Upper lobe of left lung (tissue), 6 donors: ENCODE results near the gene ZNF518B. TPM values are rescaled to one million over a fixed set of nuclear protein-coding genes. Genes with fewer than 3 reads are reported as not detected.

Experiments used
- ATAC-seq, 2 donors: fragments of 200-7000 bp; cut with Tn5 transposase; one replicate each; pipeline ENCODE4 v1.9.1; 2022; ENCODE audit warnings: mild to moderate bottlenecking in 2 of 2, moderate library complexity in 2 of 2; ENCODE audit not compliant: low FRiP score in 2 of 2
- DNase-seq, 2 donors: peaks; one replicate each; pipeline ENCODE4 v3.0.0-alpha.2; 2019 to 2020
- H3K27ac ChIP-seq, 4 donors: fragments of 200-600 bp; sonication (generic); one replicate each; pipeline ENCODE4 v1.5.1; 2016 to 2019
- H3K27me3 ChIP-seq, 4 donors: fragments of 200-600 bp; sonication (generic); one replicate each; pipeline ENCODE4 v1.5.1; 2017 to 2019
- H3K36me3 ChIP-seq, 4 donors: fragments of 200-600 bp; sonication (generic); one replicate each; pipeline ENCODE4 v1.5.1; 2016 to 2019
- H3K4me1 ChIP-seq, 4 donors: fragments of 200-600 bp; sonication (generic); one replicate each; pipeline ENCODE4 v1.5.1; 2018 to 2019
- H3K4me3 ChIP-seq, 4 donors: fragments of 200-600 bp; sonication (generic); one replicate each; pipeline ENCODE4 v1.5.1; 2017 to 2019; ENCODE audit warnings: mild to moderate bottlenecking in 2 of 4, moderate library complexity in 1 of 4
- H3K9me3 ChIP-seq, 4 donors: fragments of 200-600 bp; sonication (generic); one replicate each; pipeline ENCODE4 v1.5.1; 2018 to 2019
- EP300 ChIP-seq, 4 donors: sonication (generic); formaldehyde crosslinking; IDR thresholded peaks; one replicate each; pipeline ENCODE4 v1.5.1; 2017; ENCODE audit warnings: antibody characterized with exemption in 4 of 4, control low read depth in 2 of 4
- POLR2A ChIP-seq, 4 donors: fragments of 450-650 bp; IDR thresholded peaks; one replicate each; pipeline ENCODE4 v1.5.1; 2016 to 2017; ENCODE audit warnings: antibody characterized with exemption in 4 of 4, mild to moderate bottlenecking in 2 of 4
- POLR2AphosphoS5 ChIP-seq, 2 donors: sonication (generic); formaldehyde crosslinking; IDR thresholded peaks; one replicate each; pipeline ENCODE4 v1.5.1; 2017; ENCODE audit warnings: antibody characterized with exemption in 2 of 2
- WGBS, 2 donors: methylation state at CpG; one replicate each; pipeline ENCODE4 v1.1.5; 2017 to 2018; 5-methylcytosine and 5-hydroxymethylcytosine counted together
- total RNA-seq, 6 donors: library from RNA; depleted of rRNA in 4 of 6; stranded (reverse); fragments of >200 nt in 4 of 6; gene quantifications; one replicate each; pipeline versions ENCODE4 v1.1.0 to v1.2.1, GENCODE V29; 2016 to 2021
- TF ChIP-seq, protein P1 (sequence below), 6 experiments: fragments of 450-650 bp in 4 of 6; fragments of 200-600 bp in 2 of 6; sonication (generic) in 2 of 6; IDR thresholded peaks; one replicate each; pipeline ENCODE4 v1.5.1; 2016 to 2019; ENCODE audit warnings: antibody characterized with exemption in 6 of 6
- donor health status: DM: no; HTN: no; CAD: no; lungs with moderate emphysema.
- donor health status: DM: no; HTN: yes; CAD: no; lungs with severe emphysema.

The ZNF518B gene
- total RNA-seq, 6 donors from 2014 or later = 7.8 to 22.6 (median 11.7) TPM

DNA sequence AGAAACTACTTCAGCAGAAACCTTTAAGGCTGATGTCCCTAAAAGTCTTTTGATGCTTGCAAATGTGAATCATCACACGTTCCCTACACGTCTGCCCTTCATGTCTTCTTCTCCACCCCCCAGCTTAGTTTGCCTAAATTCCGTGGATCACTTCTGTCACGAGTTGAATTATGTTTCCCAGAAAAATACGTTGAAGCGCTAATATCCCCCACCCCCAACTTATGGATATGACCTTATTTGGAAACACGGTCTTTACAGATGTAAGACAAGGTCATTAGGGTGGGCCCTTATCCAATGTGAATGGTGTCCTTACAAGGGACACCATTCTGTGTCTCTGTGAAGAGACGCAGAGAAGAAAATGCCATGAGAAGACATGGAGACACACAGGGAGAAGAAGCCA is 2.1 kb upstream of the ZNF518B start:
- 92 to 95% methylated on average over 8 of the region's 8 CpGs for WGBS, 2 donors
- TF ChIP-seq, protein P1, sequence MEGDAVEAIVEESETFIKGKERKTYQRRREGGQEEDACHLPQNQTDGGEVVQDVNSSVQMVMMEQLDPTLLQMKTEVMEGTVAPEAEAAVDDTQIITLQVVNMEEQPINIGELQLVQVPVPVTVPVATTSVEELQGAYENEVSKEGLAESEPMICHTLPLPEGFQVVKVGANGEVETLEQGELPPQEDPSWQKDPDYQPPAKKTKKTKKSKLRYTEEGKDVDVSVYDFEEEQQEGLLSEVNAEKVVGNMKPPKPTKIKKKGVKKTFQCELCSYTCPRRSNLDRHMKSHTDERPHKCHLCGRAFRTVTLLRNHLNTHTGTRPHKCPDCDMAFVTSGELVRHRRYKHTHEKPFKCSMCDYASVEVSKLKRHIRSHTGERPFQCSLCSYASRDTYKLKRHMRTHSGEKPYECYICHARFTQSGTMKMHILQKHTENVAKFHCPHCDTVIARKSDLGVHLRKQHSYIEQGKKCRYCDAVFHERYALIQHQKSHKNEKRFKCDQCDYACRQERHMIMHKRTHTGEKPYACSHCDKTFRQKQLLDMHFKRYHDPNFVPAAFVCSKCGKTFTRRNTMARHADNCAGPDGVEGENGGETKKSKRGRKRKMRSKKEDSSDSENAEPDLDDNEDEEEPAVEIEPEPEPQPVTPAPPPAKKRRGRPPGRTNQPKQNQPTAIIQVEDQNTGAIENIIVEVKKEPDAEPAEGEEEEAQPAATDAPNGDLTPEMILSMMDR (IDR thresholded peaks at IDR 0.05) = no peak
- TF ChIP-seq POLR2AphosphoS5 (IDR thresholded peaks at IDR 0.05) (no peak), POLR2A (IDR thresholded peaks at IDR 0.05) (no peak), EP300 (IDR thresholded peaks at IDR 0.05) (no peak)
- H3K9me3 ChIP-seq = no peaks in the 10 kb centered on the region
- no peak overlapping the region for H3K27ac ChIP-seq
- DNase-seq (no peak), ATAC-seq (no peak)
- H3K27me3 ChIP-seq = peaks cover 0 to 8% (median 0%) of the 10 kb centered on the region in 4 donors
- peaks cover 0 to 3% (median 1%) of the 10 kb centered on the region in 4 donors for H3K36me3 ChIP-seq
- peaks cover 6 to 29% (median 9%) of the 10 kb centered on the region in 4 donors for H3K4me1 ChIP-seq
- H3K4me3 ChIP-seq = no peak overlapping the region

DNA sequence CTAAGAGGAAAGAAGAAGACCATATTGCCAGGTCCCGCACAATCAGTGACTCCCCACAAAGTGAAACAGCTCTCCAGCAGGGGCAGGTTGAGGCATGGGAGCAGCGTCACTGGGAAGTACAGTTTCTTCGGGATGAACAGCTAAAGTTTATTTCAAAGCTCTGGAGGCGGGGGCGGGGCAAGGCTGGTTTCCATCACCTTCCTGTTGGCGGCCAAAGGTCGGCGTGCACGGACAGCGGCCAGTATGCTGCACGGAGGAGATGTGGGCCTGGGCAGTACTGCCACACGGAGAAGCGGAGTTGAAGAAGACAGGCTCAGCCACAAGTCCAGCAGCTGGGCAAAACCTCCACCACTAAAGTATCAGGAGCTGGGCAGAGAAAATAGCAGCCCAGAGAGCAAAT is 951 bp upstream of the ZNF518B start:
- peak in 1 of 2 donors; percentile 61 for DNase-seq
- 53 to 68% methylated on average over 13 of the region's 13 CpGs for WGBS, 2 donors
- Histone ChIP-seq H3K27me3 (peaks cover 0 to 8% (median 0%) of the 10 kb centered on the region in 4 donors), H3K36me3 (peaks cover 0 to 12% (median 3%) of the 10 kb centered on the region in 4 donors), H3K4me3 (peak overlapping the region in 1 of 4 donors; percentile 67), H3K27ac (no peak overlapping the region), H3K4me1 (peaks cover 6 to 29% (median 9%) of the 10 kb centered on the region in 4 donors), H3K9me3 (no peaks in the 10 kb centered on the region)
- ATAC-seq = no peak
- TF ChIP-seq POLR2A (IDR thresholded peaks at IDR 0.05) (no peak), EP300 (IDR thresholded peaks at IDR 0.05) (no peak), POLR2AphosphoS5 (IDR thresholded peaks at IDR 0.05) (no peak)
- TF ChIP-seq, protein P1 (IDR thresholded peaks at IDR 0.05) = no peak

DNA sequence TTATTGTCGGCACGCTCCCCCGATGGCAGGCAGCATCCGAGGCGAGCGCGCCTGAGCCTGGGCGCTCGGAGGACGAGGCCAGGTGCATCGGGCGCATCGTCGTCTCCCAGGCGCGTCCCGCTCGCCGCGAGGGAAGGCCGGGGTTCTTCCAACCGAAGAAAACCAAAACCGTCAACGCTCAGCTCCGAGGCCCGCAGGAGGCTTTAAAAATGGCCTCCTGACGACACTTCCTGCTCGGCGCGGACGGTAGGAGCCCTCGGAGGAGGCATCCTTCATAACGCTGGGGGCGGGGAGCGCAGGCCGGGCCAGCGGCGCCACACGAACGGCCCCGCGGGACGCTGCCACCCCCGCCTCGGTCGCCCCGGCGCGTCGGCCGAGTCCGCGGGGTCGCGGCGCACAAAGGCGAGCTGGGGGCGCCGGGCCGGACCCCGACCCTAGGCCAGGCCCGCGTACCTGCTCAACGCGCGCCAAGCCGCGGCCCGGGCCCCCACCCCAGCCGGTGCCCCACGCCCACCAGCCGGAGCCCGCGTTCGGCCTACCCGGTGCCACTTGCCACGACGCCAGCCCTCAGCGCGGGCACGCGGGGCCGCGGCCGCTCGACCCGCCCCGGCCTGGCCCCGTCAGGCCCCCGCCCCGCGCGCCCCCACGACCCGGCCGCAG is 501 bp downstream of the ZNF518B start:
- Histone ChIP-seq H3K4me3 (peak overlapping the region; percentile 29 to 86 (median 66)), H3K4me1 (peaks cover 6 to 27% (median 8%) of the 10 kb centered on the region in 4 donors), H3K9me3 (peaks cover 0 to 2% (median 0%) of the 10 kb centered on the region in 4 donors), H3K36me3 (peaks cover 0 to 22% (median 4%) of the 10 kb centered on the region in 4 donors), H3K27me3 (peaks cover 0 to 5% (median 0%) of the 10 kb centered on the region in 4 donors), H3K27ac (peak overlapping the region; percentile 20 to 88 (median 44))
- ATAC-seq (peak in 1 of 2 donors; percentile 59), DNase-seq (peak in 1 of 2 donors; percentile 33)
- WGBS, 2 donors = 13 to 23% methylated on average over 15 to 35 of the region's 96 CpGs
- no peak for TF ChIP-seq EP300 (IDR thresholded peaks at IDR 0.05)
- TF ChIP-seq, protein P1 (IDR thresholded peaks at IDR 0.05) = no peak
- no peak for TF ChIP-seq POLR2A (IDR thresholded peaks at IDR 0.05)
- TF ChIP-seq POLR2AphosphoS5 (IDR thresholded peaks at IDR 0.05) = no peak

DNA sequence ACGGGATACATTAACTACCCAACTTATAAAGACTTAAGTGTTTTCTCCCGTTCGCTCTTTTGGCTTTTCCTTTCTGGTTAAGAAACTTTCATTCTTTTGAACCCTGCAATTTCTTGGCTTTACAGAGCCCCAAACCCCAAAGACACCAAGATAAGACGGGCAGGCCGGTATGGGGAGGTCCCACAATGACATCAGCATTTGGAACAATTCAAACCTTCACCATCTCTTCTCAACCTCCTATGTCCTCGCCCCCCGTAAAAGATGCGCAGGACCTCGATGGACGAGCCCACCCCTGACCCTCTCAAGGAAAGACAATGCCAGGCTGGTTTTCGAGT is 999 bp downstream of the ZNF518B start:
- DNase-seq = no peak
- Histone ChIP-seq H3K27me3 (peaks cover 0 to 3% (median 0%) of the 10 kb centered on the region in 4 donors), H3K4me3 (peak overlapping the region; percentile 29 to 86 (median 66)), H3K36me3 (peaks cover 0 to 24% (median 4%) of the 10 kb centered on the region in 4 donors), H3K27ac (peak overlapping the region in 3 of 4 donors; percentile 25 to 88 (median 64)), H3K4me1 (peaks cover 3 to 22% (median 6%) of the 10 kb centered on the region in 4 donors), H3K9me3 (peaks cover 0 to 2% (median 0%) of the 10 kb centered on the region in 4 donors)
- TF ChIP-seq, protein P1 (IDR thresholded peaks at IDR 0.05) = no peak
- TF ChIP-seq EP300 (IDR thresholded peaks at IDR 0.05) (no peak), POLR2A (IDR thresholded peaks at IDR 0.05) (no peak), POLR2AphosphoS5 (IDR thresholded peaks at IDR 0.05) (no peak)
- no peak for ATAC-seq
- 57 to 59% methylated on average over 11 of the region's 11 CpGs for WGBS, 2 donors
